SKM-1 (cell line): ENCODE results near the gene ZNF335.
A peak's percentile ranks its signal among the peaks of the same experiment; 100 is the strongest.

Experiments used
- DNase-seq: peaks from one replicate; lab custom pipeline; 2025; ENCODE audit not compliant: unreplicated experiment; lab: John Stamatoyannopoulos, UW

ZNF335 gene

GRCh38 chr20:45953672-45954071 lies 18.3 kb downstream of the ZNF335 start:
- DNase-seq = no peak

GRCh38 chr20:45952861-45953260 lies 19.1 kb downstream of the ZNF335 start:
- no peak for DNase-seq

- no peak for DNase-seq
Observed at GRCh38 chr20:45951925-45952834, 19.8 kb downstream of the ZNF335 start.

GRCh38 chr20:45950330-45950646 lies 21.7 kb downstream of the ZNF335 start:
- DNase-seq = no peak

DNA sequence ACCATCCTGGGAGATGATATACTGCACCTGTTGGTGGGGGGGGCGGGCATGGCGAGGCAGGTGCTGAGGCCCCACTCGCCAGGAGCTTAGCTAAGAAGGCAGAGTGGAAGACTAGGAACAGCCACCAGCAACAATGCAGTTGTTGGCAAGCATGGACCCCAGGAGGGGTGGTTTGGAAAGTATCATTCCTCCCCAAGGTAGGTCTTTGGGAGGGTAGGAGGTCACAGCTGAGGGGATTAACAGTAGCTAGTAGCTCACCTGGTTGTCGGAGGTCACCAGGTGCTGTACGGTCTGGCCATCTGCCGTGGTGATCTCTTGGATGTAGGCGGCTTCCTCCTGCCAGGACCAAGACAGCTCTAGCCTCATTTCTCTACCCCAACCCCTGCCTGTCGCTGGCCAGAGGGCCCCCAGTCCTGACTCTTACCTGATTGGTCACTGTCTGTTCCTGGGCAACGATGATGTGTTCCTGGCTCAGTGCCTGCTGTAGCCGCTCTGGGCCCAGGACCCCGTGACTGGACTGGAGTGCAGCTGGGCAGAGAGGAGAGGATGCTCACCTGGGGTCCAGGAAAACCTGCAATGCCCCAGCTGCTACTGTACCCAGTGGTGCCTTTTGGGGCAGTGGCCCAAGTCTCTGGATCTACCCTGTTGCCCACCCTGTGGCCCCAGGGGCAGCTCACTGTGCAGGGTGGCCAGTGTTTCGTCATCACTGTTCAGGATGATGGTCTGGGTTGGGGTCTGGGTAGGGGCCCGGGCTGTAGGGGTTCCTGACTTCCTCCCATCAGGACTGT lies 22.3 kb downstream of the ZNF335 start:
- no peak for DNase-seq

DNA sequence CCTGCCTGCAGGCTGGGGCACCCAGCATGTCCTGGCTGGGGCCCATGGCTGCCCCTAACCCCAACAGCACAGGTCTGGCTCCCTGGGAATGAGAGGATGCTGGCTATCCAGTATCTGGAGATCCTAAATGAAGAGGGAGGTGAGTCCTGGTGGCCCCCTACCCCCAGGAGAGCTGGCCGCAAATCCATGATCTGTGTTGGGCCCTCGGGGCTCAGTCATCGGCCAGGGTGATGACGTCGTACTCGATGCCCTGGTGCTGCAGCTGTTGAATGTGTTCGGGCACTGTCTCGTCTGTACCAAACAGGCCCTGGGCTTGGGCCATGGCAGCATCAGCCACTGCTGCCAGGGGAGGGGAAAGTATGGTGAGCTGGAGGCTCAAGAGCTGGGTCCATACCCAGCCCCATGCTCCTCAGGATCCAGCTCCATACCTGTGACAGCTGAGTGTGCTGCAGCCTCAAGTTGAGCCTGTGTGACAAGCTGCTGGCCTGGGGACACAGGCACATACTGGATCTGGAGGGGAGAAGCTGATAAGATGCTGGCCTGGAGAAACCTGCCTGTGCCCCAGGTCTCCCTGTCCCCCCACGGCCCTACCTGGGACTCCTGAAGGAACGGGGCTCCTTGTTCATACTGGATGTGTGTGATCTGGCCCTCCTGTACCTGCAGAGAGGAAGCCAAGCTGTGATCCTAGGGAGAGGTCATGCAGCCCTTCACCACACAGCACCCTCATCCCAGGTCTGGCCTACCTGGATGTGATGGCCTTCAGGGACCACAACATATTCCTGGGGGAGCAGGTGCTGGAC lies 23.1 kb downstream of the ZNF335 start:
- no peak for DNase-seq

DNA sequence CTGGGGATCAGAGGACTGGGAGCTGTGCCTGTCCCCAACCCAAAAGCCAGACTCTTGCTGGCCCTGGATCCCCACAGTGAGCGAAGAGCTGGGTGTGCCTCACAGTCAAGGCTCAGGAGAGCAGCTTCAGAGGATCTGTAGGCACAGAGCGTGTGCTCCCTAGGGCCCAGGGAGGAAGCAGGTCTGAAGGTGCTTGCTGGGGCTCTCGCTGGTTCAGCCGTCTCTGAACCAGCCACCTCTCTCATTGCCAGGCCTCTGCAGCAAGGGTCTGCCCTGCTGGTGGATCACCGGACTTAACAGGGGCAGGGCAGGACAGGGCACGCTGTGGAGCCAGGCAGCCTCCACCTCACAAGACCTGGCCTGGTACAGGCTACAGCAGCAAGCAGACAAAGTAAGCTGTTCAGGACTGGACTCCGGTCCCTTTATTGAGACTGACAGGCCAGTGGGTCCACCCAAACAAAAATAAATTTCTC lies 23.7 kb downstream of the ZNF335 start:
- no peak for DNase-seq

GRCh38 chr20:45947110-45947866 lies 24.7 kb downstream of the ZNF335 start:
- no peak for DNase-seq

GRCh38 chr20:45946149-45946970 lies 25.6 kb downstream of the ZNF335 start:
- peak; percentile 93 for DNase-seq

- no peak for DNase-seq
Observed at GRCh38 chr20:45945678-45946148, 26.3 kb downstream of the ZNF335 start.

- DNase-seq = no peak
Observed at GRCh38 chr20:45944965-45945677, 26.9 kb downstream of the ZNF335 start.

- DNase-seq = no peak
Observed at GRCh38 chr20:45944151-45944964, 27.6 kb downstream of the ZNF335 start.

- DNase-seq = no peak
Observed at GRCh38 chr20:45943613-45944012, 28.4 kb downstream of the ZNF335 start.

GRCh38 chr20:45940469-45940868 lies 31.5 kb downstream of the ZNF335 start:
- DNase-seq = no peak

DNA sequence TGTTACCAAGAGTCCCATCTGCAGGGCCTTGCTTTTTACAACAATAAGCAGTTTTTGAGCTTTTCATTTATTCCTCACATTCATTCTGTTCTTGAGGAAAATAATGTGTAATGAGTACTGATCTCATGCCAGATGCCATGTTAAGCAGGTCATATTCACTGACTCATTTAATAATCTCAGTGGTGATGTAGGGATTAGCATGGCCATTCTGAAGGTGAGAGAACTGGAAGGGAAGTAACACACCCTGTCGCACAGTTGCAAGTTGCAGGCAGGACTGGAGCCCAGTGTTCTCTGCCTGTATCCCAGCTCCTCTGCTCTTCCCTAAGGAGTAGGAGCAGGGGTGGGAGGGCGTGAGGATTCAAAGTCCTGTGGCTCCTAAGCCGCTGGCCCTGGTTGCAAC lies 31.9 kb downstream of the ZNF335 start:
- DNase-seq = no peak

DNA sequence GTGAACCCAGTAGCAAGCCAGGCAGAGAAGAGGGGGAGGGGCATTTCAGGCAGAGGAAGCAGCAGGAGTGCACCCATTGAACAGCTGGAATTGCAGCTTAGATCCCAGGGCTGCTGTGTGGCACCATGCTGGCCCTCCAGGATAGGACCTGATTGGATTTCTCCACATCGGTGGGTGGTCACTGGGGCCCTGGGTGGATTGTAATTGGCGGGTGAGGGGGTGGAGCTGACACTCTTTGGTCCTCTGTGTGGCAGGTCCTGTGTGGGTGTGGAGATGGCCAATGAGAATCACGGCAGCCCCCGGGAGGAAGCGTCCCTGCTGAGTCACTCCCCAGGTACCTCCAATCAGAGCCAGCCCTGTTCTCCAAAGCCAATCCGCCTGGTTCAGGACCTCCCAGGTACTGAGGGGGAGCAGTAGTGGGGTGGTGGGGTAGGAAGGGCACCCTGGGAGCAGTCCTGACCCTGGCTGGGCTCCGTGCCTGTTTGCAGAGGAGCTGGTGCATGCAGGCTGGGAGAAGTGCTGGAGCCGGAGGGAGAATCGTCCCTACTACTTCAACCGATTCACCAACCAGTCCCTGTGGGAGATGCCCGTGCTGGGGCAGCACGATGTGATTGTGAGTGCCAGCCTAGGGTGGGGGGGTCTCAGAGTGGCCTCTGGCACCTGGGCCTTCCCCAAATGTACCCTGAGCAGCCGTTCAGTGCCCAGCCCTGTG lies 33.1 kb downstream of the ZNF335 start:
- DNase-seq = no peak

- DNase-seq = no peak
Observed at GRCh38 chr20:45937765-45938164, 34.2 kb downstream of the ZNF335 start.
